ENCODE data around the gene CHAD. TPM values are rescaled to one million over a fixed set of nuclear protein-coding genes. Genes with fewer than 3 reads are reported as not detected.
"Not testable (repeated sequence)": the region's sequence is repeated elsewhere in the genome, so short reads cannot be mapped to it uniquely, and the experiment has no call there.

The CHAD gene
- total RNA-seq, 1 experiment from 2014 or later: not detected

DNA sequence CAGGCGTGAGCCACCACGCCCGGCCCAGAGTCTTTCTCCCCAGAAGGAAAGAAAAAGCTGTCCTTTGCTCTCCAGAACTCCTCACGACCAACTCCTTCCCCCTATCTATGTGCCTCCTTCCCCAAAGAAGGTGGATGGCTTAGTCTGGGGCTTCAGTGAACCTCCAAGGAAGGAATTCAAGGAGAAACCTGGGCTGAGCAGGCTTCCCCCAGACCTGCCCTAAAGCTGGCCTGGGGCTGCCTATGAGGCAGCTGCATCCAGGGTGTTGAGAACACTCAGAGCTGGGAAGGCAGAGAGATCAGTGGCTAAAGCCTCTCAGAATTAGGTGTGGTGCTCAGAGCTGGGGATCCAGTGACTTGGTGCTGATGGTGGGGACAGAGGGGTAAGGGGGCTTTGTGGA, 38.9 kb downstream of the CHAD start:
- no peak for DNase-seq (ENCODE audit: low read depth)

DNA sequence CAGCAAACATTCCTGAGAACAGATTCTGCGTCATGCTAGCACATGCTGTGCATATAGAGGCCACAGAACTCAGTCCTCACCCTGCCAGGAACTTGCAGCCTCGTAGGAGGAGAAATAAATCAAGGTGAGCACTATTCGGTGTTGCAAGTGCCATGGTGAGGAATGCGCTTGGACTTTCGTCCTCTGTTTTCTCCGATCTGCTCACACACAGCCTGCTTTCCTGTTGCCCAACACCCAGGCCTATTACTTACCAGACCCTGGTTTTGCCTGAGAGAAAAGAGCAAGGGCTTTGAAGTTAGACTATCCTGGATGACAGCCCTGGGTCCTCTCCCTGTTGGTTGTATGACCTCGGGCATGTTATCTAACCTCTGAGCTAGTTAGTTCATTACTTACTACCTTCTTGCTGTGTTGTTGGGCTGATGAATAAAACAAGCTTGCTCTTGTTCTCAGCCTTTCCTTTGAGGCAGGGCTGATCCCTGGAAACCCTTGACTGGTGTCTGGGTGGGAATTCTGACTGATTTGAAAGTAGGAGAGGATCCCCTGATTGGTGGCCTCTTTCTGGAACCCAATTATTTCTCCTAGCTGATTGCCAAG, 39.8 kb downstream of the CHAD start:
- no peak for DNase-seq (ENCODE audit: low read depth)

DNA sequence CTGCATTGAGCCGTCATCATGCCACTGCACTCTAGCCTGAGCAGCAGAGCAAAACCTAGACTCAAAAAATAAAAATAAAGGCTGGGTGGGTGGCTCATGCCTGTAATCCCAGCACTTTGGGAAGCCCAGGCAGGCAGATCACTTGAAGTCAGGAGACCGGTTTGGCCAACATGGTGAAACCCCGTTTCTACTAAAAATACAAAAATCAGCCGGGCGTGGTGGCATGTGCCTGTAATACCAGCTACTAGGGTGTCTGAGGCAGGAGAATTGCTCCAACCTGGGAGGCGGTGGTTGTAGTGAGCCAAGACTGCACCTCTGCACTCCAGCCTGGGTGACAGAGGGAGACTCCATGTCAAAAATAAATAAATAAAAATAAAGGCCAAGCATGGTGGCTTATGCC, 40.6 kb downstream of the CHAD start:
- DNase-seq (ENCODE audit: low read depth): not testable (repeated sequence)

DNA sequence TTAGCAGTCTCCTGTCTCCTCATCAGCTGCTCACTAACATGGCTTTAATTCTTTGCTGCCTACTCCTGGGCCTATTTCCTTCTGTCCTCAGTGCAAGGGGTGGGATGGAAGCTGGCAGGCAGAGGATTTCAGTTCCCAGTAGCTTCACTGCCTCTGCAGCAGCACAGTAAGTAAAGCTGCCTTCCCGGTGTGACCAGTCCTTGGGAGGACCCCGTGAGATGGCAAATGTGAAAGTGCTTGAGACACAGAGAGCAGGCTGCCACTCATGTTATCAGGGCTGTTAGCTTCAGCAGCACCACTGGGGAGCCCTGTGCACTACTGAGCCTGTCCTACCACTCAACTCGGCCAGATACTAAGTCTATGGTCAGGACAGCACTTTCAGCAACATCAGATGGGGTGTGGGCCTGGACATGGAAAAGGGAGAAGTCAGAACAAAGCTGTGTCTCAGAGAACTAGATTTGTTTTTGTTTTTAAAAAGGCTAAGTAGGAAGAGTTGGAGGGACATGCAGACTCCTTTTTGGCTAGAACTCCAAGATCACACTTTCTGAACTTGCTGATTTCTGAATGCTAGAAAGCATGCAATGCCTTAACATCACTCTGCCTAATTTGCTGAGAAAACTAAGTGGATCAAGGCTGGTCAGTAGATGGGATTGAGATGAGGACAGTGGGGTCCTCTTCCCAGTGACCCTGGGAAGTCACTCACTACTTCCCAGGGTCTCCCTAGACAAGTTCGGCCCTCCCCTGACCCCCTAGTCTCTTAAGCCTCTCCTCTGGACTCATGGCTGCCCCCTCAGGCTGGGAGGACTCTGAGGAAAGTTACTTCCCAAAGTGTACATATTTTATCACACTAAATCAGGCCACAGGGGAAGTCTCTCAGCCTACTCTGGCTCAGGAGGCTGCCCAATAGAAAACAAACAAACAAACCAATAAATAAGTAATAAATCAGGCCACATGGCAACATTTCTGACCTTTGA, 41.6 kb downstream of the CHAD start:
- DNase-seq (ENCODE audit: low read depth): peak; percentile 19

DNA sequence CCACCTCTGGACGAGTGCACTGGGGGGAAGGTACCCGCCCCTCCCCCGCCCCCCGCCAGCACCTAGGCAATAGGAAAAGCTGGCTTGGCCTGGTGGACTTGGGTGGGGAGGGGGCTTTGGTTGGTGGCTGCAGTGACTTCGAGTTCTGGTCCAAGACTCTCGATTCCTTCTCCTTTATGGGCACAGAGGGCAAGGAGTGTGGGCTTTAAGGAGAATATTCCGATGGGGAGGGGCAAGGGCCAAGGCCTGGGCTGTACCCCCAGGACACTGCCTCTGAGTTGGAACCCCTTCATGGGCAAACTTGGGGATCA, 42.3 kb downstream of the CHAD start:
- DNase-seq (ENCODE audit: low read depth): no peak

DNA sequence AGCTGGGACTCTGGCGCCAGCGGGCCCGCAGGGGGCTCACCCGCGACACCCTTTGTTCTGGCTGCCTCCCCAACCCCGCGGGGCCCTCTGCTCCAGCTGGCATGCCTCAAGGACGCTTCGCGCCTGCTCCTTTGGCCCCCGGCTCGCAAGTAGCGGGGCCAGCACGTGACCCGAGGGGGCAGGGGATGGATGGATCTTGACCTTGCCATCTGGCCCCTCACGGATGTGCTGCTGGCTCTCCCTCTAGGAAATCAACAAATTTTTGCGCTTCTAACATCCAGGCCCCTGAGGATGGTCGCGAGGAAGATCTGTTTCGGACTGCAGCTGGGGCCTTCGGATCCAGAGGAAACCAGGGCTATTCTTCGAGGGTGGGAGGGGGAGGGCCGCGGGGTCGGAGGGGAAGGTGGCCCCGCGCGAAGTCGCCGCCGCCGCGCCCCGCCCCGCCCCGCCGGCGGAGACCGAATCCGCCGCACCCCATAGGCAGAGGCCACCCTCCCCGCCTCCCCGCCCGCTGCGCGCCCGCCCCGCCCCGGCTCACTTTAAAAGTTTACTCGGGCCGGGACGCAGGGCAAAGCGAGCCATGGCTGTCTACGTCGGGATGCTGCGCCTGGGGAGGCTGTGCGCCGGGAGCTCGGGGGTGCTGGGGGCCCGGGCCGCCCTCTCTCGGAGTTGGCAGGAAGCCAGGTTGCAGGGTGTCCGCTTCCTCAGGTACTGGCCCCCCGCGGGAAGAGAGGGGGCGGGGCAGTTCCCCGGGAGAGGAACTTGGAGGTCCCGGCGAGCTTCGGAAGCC, 42.8 kb downstream of the CHAD start, which contains the start of gene ACSF2:
TSS of gene ACSF2 (plus strand) at position 537 of the 790 bp plus-strand sequence. CDS start at position 581, 44 bp downstream.
- DNase-seq (ENCODE audit: low read depth): peak; percentile 43

DNA sequence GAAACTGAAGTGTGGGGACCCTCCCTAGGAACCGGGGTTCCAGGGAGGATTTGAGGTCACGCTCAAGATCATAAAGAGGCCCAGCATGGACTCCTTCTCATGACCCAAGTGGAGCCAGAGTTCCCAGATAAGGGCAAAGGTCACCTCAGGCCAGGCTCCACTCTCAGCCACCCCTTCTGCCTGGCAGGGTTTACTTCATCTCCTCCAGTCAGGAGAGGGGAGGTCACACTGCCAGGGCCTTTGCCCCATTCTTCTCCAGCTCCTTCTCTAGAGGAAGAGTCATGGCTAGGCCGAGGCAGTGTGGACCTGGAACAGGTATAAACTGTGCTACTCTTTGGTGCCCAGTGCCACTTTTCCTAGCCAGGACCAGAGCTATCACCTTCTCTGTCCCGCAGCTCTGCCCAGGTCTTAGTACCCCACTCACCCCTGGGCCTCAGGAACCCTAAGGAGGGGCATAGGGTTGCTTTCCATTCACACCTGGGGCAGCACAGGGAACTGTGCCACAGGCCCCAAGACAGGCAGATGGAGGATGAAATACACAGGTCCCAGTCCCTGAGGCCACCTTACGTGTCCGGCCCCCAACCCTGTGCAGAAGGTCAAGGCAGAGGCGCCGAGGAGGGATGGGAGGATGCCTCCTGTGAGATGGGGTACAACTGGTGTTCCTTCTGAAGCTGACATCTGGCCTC, 43.5 kb downstream of the CHAD start:
- no peak for DNase-seq (ENCODE audit: low read depth)

DNA sequence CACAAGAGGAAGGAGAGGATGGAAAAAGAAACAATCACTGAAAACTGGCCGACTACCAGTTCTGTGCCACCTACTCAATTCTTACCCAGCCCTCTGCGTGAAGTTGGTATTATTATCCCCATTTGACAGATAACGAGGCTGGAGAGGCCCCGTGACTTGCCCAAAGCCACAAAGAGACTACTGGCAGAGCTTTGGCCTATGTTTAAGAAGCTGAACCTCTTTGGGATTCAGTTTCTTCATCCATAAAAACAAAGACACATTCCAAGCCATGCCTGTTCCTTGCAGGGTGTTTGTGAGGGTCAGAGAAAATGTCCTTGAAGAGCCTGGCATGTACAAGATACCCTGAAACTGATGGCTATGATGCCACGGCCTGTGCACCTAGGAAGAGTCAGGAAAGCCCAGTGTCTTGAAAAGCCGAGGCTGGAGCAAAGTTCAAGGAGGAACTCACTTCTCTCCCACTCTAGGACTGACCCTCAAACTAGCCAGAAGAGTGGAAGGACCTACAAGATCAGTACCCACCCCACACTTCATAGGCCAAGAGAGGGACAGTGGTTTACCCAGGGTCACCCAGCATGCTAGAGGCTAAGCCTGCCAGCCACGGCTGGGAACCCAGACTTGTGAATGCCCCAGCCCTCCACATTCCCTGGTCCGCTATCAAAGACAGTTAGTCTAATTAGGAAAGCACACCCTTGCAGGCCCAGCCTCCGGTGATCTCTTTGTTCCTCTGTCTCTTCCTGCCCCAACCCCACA, 44.3 kb downstream of the CHAD start:
- DNase-seq (ENCODE audit: low read depth): no peak

DNA sequence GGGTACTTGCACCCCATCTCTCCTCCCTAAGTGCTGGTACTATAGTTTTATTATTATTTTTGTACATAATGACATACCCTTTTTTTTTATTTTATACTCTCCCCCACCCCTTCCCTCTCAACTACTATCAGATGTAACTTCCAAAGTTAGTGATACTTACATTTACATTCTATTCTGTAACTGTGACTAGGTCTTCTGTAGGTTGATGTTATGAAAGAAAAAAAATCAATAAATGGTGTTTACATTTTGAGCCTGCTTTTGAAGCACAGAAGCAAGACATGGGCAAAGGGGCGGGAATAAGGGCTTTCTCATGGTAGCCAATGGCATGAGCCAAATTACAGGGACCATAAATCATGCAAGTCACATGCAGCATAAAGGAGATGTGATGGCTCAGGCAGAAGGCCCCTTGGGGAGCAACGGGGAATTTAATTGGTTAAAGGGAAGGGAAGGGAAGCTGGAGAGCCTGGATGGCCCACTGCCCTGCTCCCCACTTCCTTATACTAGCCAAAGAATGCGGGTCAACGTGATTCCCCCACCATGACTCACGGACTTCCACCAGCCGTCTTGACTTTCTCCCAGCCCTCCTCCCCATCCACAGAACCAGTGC, 45.0 kb downstream of the CHAD start:
- DNase-seq (ENCODE audit: low read depth): peak; percentile 91

DNA sequence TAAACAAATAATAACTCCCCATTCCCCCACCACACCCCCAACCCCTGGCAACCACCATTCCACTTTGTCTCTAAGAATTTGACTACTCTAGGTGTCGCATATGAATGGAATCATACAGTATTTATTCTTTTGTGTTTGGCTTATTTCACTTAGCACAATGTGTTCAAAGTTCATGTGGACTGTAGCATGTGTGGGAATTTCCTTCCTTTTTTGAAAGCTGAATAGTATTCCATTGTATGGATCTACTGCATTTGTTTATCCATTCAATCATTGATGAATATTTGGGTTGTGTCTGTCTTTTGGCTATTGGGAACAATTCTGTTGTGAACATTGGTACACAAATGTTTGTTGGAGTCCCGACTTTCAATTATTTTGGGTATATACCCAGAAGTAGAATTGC, 45.9 kb downstream of the CHAD start:
- no peak for DNase-seq (ENCODE audit: low read depth)

DNA sequence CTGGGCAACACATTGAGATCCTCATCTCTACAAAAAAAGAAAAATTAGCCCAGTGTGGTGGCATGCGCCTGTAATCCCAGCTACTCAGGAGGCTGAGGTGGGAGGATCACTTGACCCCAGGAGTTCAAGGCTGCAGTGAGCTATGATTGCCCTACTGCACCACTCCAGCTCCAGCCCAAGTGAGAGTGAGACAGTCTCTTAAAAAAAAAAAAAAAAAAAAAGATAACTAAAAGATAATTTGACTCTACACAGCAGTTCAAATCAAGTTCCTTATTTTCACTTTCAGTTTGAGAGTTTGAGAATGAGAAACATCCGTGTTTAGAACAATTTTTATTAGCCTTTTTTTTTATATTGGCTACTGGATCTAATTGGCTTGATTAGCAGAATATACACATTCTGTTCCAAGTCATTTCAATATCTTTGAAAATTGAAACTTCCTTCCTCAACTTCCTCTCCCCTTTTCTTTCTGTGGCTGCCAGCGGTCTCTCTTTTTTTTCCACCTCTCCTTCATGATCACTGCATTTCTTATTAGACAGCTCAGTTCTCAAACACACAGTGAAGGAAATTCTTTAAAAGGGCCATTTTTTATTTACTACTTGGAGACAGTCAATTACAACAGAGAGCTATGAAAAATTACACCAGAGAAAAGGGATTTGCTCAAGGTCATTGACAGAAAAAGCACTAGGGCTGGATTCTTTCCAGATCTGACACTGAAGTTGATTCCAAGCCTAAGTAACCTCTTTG, 47.2 kb downstream of the CHAD start:
- DNase-seq (ENCODE audit: low read depth): peak; percentile 27

DNA sequence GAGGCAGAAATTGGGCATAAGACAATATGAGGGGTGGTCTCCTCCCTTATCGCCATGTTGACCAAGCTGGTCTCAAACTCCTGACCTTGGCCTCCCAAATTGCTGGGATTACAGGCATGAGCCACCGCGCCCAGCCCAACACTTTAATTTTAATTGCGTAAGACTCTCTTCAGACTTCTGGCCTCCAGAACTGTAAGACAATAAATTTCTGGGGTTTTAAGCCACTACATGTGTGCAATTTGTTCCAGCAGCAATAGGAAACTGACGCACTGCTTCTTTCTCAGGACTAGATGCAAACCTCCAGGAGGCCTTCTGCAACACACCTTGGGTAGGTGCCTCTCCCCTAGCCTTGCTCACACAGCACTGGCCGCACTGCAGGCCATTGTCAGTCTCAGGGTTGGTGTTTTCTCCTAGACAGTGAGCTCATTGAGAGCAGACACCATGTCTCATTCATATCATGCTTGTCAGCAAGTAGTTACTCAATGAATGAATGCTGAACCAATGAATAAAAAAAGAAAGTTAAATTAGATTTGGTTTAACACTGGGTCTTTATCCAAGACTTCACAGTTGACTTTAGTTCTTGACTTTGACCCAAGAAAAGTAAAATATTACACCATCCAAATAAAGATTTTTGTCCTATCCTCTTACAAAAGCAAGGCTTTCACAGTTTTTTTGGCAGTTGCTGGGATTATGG, 48.1 kb downstream of the CHAD start:
- DNase-seq (ENCODE audit: low read depth): no peak

DNA sequence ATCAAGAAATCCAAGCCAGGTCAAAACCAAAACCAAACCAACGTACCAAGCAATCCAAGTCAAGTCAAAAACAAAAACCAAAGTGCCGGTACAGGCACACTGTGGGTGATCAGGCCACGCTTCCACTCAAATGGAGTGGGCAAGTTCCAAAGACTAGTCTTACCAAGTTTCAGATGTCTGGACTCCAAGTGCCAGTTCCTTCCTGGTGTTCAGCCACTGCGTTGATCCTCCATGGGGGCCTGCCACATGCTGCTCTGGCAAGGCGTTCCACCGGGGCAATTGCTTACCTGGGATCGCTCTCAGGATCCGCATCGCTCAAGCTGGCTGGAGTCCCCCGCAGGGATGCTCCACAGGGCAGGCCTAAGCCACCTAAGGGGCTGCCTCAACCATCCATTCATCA, 49.1 kb downstream of the CHAD start:
- not testable (repeated sequence) for DNase-seq (ENCODE audit: low read depth)

DNA sequence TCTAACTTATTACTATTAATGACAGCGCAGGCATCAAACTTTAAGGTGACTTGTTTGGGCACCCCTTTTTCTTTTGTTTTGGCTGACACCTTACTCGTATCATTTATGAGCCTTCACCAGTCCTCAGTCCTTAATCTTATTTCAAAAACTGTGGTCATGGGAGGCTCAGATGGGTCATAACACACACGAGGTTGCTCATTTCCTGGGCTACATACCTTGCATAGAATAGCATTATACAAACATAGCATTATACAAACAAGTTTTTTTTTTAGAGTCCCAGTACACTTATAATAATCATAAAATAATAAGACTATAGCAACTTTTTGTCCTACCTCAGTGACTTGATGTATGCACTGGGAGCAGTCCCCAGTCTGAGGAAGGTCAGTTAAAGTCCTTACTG, 53.9 kb downstream of the CHAD start:
- DNase-seq (ENCODE audit: low read depth): no peak

Other genes with a start within 250 kb of the CHAD start
- gene TMEM92, start 194.4 kb downstream of the CHAD start, total RNA-seq (2014; rRNA removed): not detected in 2 replicates
- gene XYLT2, start 122.8 kb downstream of the CHAD start, total RNA-seq (2014; rRNA removed): 41.4 and 48.9 TPM in 2 replicates
- gene MRPL27, start 95.7 kb downstream of the CHAD start, total RNA-seq (2014; rRNA removed): 79.4 and 81.1 TPM in 2 replicates
- gene EME1, start 95.7 kb downstream of the CHAD start, total RNA-seq (2014; rRNA removed): 13.9 and 18.1 TPM in 2 replicates
- gene LRRC59, start 71.4 kb downstream of the CHAD start, total RNA-seq (2014; rRNA removed): 165 and 189 TPM in 2 replicates
- 16.6 and 17.0 TPM in 2 replicates for gene ACSF2, start 42.7 kb downstream of the CHAD start, total RNA-seq (2014; rRNA removed)
- 17.8 and 23.2 TPM in 2 replicates for gene RSAD1, start 10.0 kb upstream of the CHAD start, total RNA-seq (2014; rRNA removed)
- gene MYCBPAP, start 39.6 kb upstream of the CHAD start, total RNA-seq (2014; rRNA removed): 0.34 and 0.83 TPM in 2 replicates
- gene EPN3, start 63.9 kb upstream of the CHAD start, total RNA-seq (2014; rRNA removed): 0.11 TPM in 1 of 2 replicates, not detected in the other
- gene SPATA20, start 78.3 kb upstream of the CHAD start, total RNA-seq (2014; rRNA removed): 82.7 and 84.9 TPM in 2 replicates
- under 0.01 and 0.06 TPM in 2 replicates for gene CACNA1G, start 91.8 kb upstream of the CHAD start, total RNA-seq (2014; rRNA removed)
- 4.9 and 7.6 TPM in 2 replicates for gene ABCC3, start 166.0 kb upstream of the CHAD start, total RNA-seq (2014; rRNA removed)
- 31.3 and 34.2 TPM in 2 replicates for gene ANKRD40, start 239.0 kb upstream of the CHAD start, total RNA-seq (2014; rRNA removed)